Endothelial cell of umbilical vein (primary cell): ENCODE results near the gene TAPBP. TPM values are rescaled to one million over a fixed set of nuclear protein-coding genes. Genes with fewer than 3 reads are reported as not detected.
"Not testable (repeated sequence)": the region's sequence is repeated elsewhere in the genome, so short reads cannot be mapped to it uniquely, and the experiment has no call there.

Experiments
- BruUV-seq: library from RNA; stranded (reverse); fragments of 400-500 nt; replicated peaks from 2 replicates; lab custom pipeline; 2021; lab: Mats Ljungman, UMichigan
- CTCF ChIA-PET: fragments of 300-600, 350-600 bp; sonication (Branson Sonifier 250); formaldehyde crosslinking; loops from one replicate; lab custom pipeline; 2021; ENCODE audit warnings: antibody characterized with exemption, inconsistent platforms; lab: Charles Lee
- POLR2A ChIA-PET: fragments of 300-600, 350-600 bp; sonication (Branson Sonifier 250); formaldehyde crosslinking; loops from one replicate; lab custom pipeline; 2021; ENCODE audit warnings: antibody characterized with exemption, inconsistent platforms; lab: Charles Lee
- DNase-seq: peaks from one replicate; pipeline ENCODE4 v3.0.0-alpha.2; 2011; ENCODE audit warnings: low read depth, low spot score
- FAIRE-seq: peaks from 2 replicates; lab custom pipeline; 2011; peaks lifted over from hg19 to GRCh38; lab: Jason Lieb, UNC
- H2AFZ ChIP-seq: 2 replicates; pipeline ENCODE4 v1.6.0; 2012; ENCODE audit warnings: low read depth, low read length, control low read depth, inconsistent platforms
- H3K27ac ChIP-seq: 2 replicates; pipeline ENCODE4 v1.5.1; 2011; ENCODE audit warnings: low read depth, mild to moderate bottlenecking, control low read depth, low read length, moderate library complexity; ENCODE audit not compliant: insufficient read depth
- H3K27me3 ChIP-seq, 2 experiments: 2 replicates each; pipeline versions ENCODE4 v1.6.0 to v1.6.1; 2011; ENCODE audit warnings: low read length in 2 of 2, mixed read lengths in 1 of 2; ENCODE audit not compliant: control insufficient read depth in 2 of 2, insufficient read depth in 2 of 2
- H3K36me3 ChIP-seq, 2 experiments: 2 replicates in 1 of 2; 3 replicates in 1 of 2; pipeline ENCODE4 v1.5.1; 2011; ENCODE audit warnings: low read length in 2 of 2, mild to moderate bottlenecking in 1 of 2, moderate library complexity in 1 of 2; ENCODE audit not compliant: control insufficient read depth in 2 of 2, insufficient read depth in 2 of 2; ENCODE audit errors: extremely low read depth in 1 of 2
- H3K4me1 ChIP-seq: 3 replicates; pipeline ENCODE4 v1.5.1; 2011; ENCODE audit warnings: mild to moderate bottlenecking, low read length; ENCODE audit not compliant: control insufficient read depth, insufficient read depth; ENCODE audit errors: extremely low read depth
- H3K4me2 ChIP-seq: 2 replicates; pipeline ENCODE4 v1.6.1; 2011; ENCODE audit warnings: low read length, control low read depth, mixed read lengths; ENCODE audit not compliant: insufficient read depth
- H3K4me3 ChIP-seq, 3 experiments: fragments of 200-600 bp in 1 of 3; sonication (generic), shearing (Covaris generic) in 1 of 3; replicated peaks in 1 of 3; 2 replicates each; pipeline ENCODE4 v1.5.1; 2011 to 2016; ENCODE audit warnings: control low read depth in 3 of 3, low read length in 3 of 3, mild to moderate bottlenecking in 2 of 3, inconsistent platforms in 1 of 3, low read depth in 1 of 3, moderate library complexity in 1 of 3; ENCODE audit not compliant: insufficient read depth in 1 of 3
- H3K79me2 ChIP-seq: 2 replicates; pipeline ENCODE4 v1.6.0; 2012; ENCODE audit warnings: low read length, inconsistent platforms; ENCODE audit not compliant: control insufficient read depth, insufficient read depth
- H3K9ac ChIP-seq: replicated peaks from 2 replicates; pipeline ENCODE3; 2011; ENCODE audit warnings: low read length, control low read depth; ENCODE audit not compliant: insufficient read depth; ENCODE audit errors: extremely low read depth
- H3K9me1 ChIP-seq: replicated peaks from 3 replicates; pipeline ENCODE4 v1.6.0; 2011; ENCODE audit warnings: mild to moderate bottlenecking, low read length; ENCODE audit not compliant: control insufficient read depth, insufficient read depth; ENCODE audit errors: extremely low read depth
- H3K9me3 ChIP-seq: replicated peaks from 2 replicates; pipeline ENCODE4 v1.5.1; 2012; ENCODE audit warnings: low read length, inconsistent platforms; ENCODE audit not compliant: control insufficient read depth, insufficient read depth
- H4K20me1 ChIP-seq: replicated peaks from 2 replicates; pipeline ENCODE3; 2011; ENCODE audit warnings: mild to moderate bottlenecking, low read length; ENCODE audit not compliant: control insufficient read depth, insufficient read depth; ENCODE audit errors: extremely low read depth
- FOS ChIP-seq: IDR thresholded peaks from 2 replicates; pipeline ENCODE4 v1.6.1; 2011; ENCODE audit warnings: mild to moderate bottlenecking, low read length, moderate library complexity, borderline replicate concordance; ENCODE audit not compliant: insufficient read depth
- GATA2 ChIP-seq: IDR thresholded peaks from 2 replicates; pipeline ENCODE4 v1.7.0; 2011; ENCODE audit warnings: low read depth, mild to moderate bottlenecking, moderate library complexity, mixed read lengths, low read length; ENCODE audit not compliant: insufficient read length, insufficient read depth
- JUN ChIP-seq: IDR thresholded peaks from 2 replicates; pipeline ENCODE4 v1.6.1; 2011; ENCODE audit warnings: borderline replicate concordance, low read depth; ENCODE audit not compliant: insufficient read length, insufficient read depth
- MYC ChIP-seq: IDR thresholded peaks from one replicate; pipeline ENCODE4 v1.6.1; 2011; ENCODE audit warnings: mild to moderate bottlenecking, low read depth, low read length
- POLR2AphosphoS5 ChIP-seq: IDR thresholded peaks from 2 replicates; pipeline ENCODE4 v1.6.1; 2012; ENCODE audit warnings: low read depth, mild to moderate bottlenecking, control low read depth, low read length, moderate library complexity; ENCODE audit not compliant: insufficient read depth
- dilution Hi-C: fragments of 300-500 bp; cut with MboI; formaldehyde crosslinking; loops from one replicate; pipeline ENCODE4 v1.15.0; 2019; ENCODE audit warnings: low sequenced_read_pairs; ENCODE audit not compliant: extremely low pct_ligation_motif_present
- intact Hi-C: fragments of 100-400 bp; cut with micrococcal nuclease; formaldehyde crosslinking; loops from one replicate; pipeline ENCODE4 v1.10.0; 2022
- polyA plus RNA-seq, 4 experiments: library from polyadenylated mRNA; depleted of rRNA in 3 of 4; stranded (reverse) in 3 of 4; unstranded in 1 of 4; fragments of >200 nt; gene quantifications; 2 replicates each; pipeline versions ENCODE4 v1.2.1 to v1.2.3, GENCODE V29; 2011 to 2012; ENCODE audit warnings: missing spikeins in 1 of 4
- total RNA-seq: library from RNA; stranded (reverse); gene quantifications from 2 replicates; pipeline ENCODE4 v1.2.3, GENCODE V29; 2021

The TAPBP gene
- total and polyA plus RNA-seq, 2 donors (not counting 3 experiments of a cell fraction or from before 2014, with no cell fraction given) = 69.6 to 98.0 TPM

DNA sequence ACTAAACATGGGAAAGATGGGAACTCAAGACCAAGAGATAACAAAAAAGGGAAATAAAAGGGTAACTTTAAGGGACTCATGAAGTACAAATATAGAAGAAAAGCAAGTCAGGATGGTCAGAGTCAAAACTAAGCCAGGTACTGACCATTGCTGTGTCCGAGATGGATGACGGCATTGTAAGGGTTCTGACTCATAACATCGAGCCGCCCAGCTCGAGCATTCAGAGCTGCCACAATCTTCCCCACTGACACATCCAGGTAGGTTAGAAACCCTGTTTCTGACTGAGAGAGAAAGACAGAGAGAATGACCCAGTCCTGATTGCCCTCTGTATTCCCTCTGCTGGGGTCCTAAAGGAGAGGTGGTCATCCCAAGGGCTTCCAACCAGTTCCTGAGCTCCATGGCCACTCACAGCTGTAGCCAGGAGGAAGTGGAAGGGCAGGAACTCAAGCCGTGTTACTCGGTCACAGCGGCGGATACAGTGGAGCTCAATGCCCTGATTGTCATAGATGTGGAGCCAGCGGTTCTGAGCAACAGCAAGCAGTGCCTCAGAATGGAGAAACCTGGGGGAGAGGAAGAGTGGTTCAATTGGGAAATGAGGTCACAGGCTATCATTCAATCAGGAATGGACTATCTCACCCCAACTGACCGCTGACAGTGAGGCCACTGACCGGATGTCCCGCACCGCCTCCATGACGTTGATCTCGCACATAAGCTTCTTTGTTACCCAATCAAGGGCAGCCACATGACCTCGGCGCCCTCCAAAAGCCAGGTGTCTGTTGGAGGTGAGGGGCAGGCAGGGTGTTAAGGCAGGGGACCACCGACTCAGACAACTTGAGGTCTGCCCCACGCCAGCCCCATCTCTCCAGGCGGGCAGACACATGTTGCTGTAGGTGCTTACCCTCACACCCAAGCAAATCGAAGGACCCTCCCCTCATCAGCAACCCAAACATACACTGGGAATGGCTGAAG, 26.6 kb downstream of the TAPBP start:
- H3K4me2 ChIP-seq = no peak overlapping the region
- ChIA-PET POLR2A (no interaction called here), CTCF (interaction anchor here (0.9 kb wide), 1 partner anchor 10 kb away, joined by 3 read pairs; the partner anchor contains the start of gene B3GALT4)
- no peaks in the 10 kb centered on the region for H3K9me1 ChIP-seq
- peaks cover 13% of the 10 kb centered on the region for H3K4me1 ChIP-seq
- no peaks in the 10 kb centered on the region for H3K27me3 ChIP-seq
- peaks cover 9 to 22% of the 10 kb centered on the region in 2 experiments for H3K36me3 ChIP-seq
- H3K4me3 ChIP-seq = no peak overlapping the region
- no TSS peak for BruUV-seq
- no peak for DNase-seq
- H3K9me3 ChIP-seq = no peaks in the 10 kb centered on the region
- no peak for FAIRE-seq
- no peaks in the 10 kb centered on the region for H4K20me1 ChIP-seq
- H3K79me2 ChIP-seq = peaks cover 27% of the 10 kb centered on the region
- H3K27ac ChIP-seq = no peak overlapping the region
- no peak for TF ChIP-seq GATA2
- TF ChIP-seq POLR2AphosphoS5 = no peak
- TF ChIP-seq JUN = no peak
- TF ChIP-seq FOS = no peak
- no peak for TF ChIP-seq MYC
- dilution Hi-C loops = no loop called here
- H3K9ac ChIP-seq = no peak overlapping the region
- no peak overlapping the region for H2AFZ ChIP-seq
- intact Hi-C loops = no loop called here

DNA sequence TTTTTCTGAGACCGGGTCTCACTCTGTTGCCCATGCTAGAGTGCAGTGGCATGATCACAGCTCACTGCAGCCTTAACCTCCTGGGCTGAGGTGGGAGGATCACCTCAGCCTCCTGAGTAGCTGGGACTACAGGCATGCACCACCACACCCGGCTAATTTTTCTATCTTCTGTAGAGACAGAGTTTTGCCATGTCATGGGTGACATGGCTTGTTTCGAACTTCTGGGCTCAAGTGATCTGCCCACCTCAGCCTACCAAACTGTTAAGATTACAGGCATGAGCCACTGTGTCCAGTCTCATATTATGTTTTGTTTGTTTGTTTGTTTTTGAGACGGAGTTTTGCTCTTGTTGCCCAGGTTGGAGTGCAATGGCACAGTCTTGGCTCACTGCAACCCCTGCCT, 28.7 kb downstream of the TAPBP start:
- intact Hi-C loops, H3K27ac ChIP-seq, H3K9me1 ChIP-seq, POLR2A ChIA-PET, DNase-seq, H2AFZ ChIP-seq, CTCF ChIA-PET, H3K9me3 ChIP-seq, BruUV-seq, dilution Hi-C loops, H3K27me3 ChIP-seq, FAIRE-seq, H3K9ac ChIP-seq, H3K4me3 ChIP-seq, H3K4me2 ChIP-seq, H4K20me1 ChIP-seq: not testable (repeated sequence)
- peaks cover 7 to 21% of the 10 kb centered on the region in 2 experiments for H3K36me3 ChIP-seq
- peaks cover 23% of the 10 kb centered on the region for H3K79me2 ChIP-seq
- H3K4me1 ChIP-seq = peaks cover 10% of the 10 kb centered on the region
